GM12878 (cell line): ENCODE data around the gene RNF220. TPM values are rescaled to one million over a fixed set of nuclear protein-coding genes. Genes with fewer than 3 reads are reported as not detected.

Experiments used
- BHLHE40 ChIP-seq, 2 experiments: fragments of 450-650 bp in 1 of 2; IDR thresholded peaks; 2 replicates each; pipeline ENCODE4 v1.6.1; 2011 to 2017; ENCODE audit warnings: low read depth in 2 of 2, borderline replicate concordance in 1 of 2, improper control_type of control experiment in 1 of 2, low read length in 1 of 2, mild to moderate bottlenecking in 1 of 2
- CREB1 ChIP-seq: IDR thresholded peaks from 2 replicates; pipeline ENCODE4 v1.6.1; 2012; ENCODE audit warnings: low read depth, mild to moderate bottlenecking, inconsistent platforms
- CREM ChIP-seq: IDR thresholded peaks from 2 replicates; pipeline ENCODE4 v1.6.1; 2014; ENCODE audit warnings: antibody characterized with exemption, low read depth
- DPF2 ChIP-seq: fragments of 450-650 bp; IDR thresholded peaks from 2 replicates; pipeline ENCODE4 v1.6.1; 2017; ENCODE audit warnings: mild to moderate bottlenecking
- EGR1 ChIP-seq, 2 experiments: IDR thresholded peaks; 1 replicate in 1 of 2; 2 replicates in 1 of 2; pipeline ENCODE4 v1.6.1; 2011 to 2012; ENCODE audit warnings: low read depth in 2 of 2, low read length in 2 of 2, borderline replicate concordance in 1 of 2, mild to moderate bottlenecking in 1 of 2, moderate library complexity in 1 of 2
- ETV6 ChIP-seq, 2 experiments: fragments of 450-650 bp in 1 of 2; IDR thresholded peaks in 1 of 2; conservative IDR thresholded peaks in 1 of 2; 2 replicates each; pipeline ENCODE4 v1.6.1; 2014; ENCODE audit warnings: antibody characterized with exemption in 1 of 2, borderline replicate concordance in 1 of 2, low read depth in 1 of 2, mild to moderate bottlenecking in 1 of 2, moderate library complexity in 1 of 2
- FOXK2 ChIP-seq: fragments of 450-650 bp; IDR thresholded peaks from 2 replicates; pipeline ENCODE4 v1.6.1; 2017; ENCODE audit warnings: mild to moderate bottlenecking, moderate library complexity
- IKZF1 ChIP-seq: fragments of 450-650 bp; conservative IDR thresholded peaks from 2 replicates; pipeline ENCODE4 v1.6.1; 2017; ENCODE audit warnings: antibody characterized with exemption, mild to moderate bottlenecking
- IRF4 ChIP-seq: IDR thresholded peaks from 2 replicates; pipeline ENCODE4 v1.6.1; 2011; ENCODE audit warnings: low read depth, low read length
- MEF2A ChIP-seq: IDR thresholded peaks from 2 replicates; pipeline ENCODE4 v1.6.1; 2011; ENCODE audit warnings: low read depth, mild to moderate bottlenecking, low read length, moderate library complexity; ENCODE audit not compliant: insufficient read depth
- MTA2 ChIP-seq: fragments of 450-650 bp; IDR thresholded peaks from 2 replicates; pipeline ENCODE4 v1.6.1; 2016; ENCODE audit warnings: low read depth, mild to moderate bottlenecking, moderate library complexity
- NFYB ChIP-seq: IDR thresholded peaks from 2 replicates; pipeline ENCODE4 v1.6.1; 2011; ENCODE audit warnings: low read depth, mild to moderate bottlenecking, low read length, improper control_type of control experiment, moderate library complexity; ENCODE audit not compliant: insufficient read depth
- PAX5 ChIP-seq: IDR thresholded peaks from 2 replicates; pipeline ENCODE4 v1.6.1; 2011; ENCODE audit warnings: low read depth, low read length, borderline replicate concordance
- RAD21 ChIP-seq: IDR thresholded peaks from 2 replicates; pipeline ENCODE4 v1.6.1; 2011; ENCODE audit warnings: mild to moderate bottlenecking, low read depth, low read length, moderate library complexity; ENCODE audit not compliant: insufficient read depth
- RAD51 ChIP-seq: fragments of 450-650 bp; IDR thresholded peaks from 2 replicates; pipeline ENCODE4 v1.6.1; 2016; ENCODE audit warnings: moderate library complexity, mild to moderate bottlenecking, inconsistent platforms
- RELA ChIP-seq: fragments of 450-650 bp; IDR thresholded peaks from 2 replicates; pipeline ENCODE4 v1.8.0; 2014; ENCODE audit warnings: borderline replicate concordance; ENCODE audit not compliant: partially characterized antibody
- TARDBP ChIP-seq: IDR thresholded peaks from 2 replicates; pipeline ENCODE4 v1.6.1; 2016; ENCODE audit warnings: borderline replicate concordance
- TCF12 ChIP-seq: IDR thresholded peaks from 2 replicates; pipeline ENCODE4 v1.6.1; 2011; ENCODE audit warnings: low read depth, mild to moderate bottlenecking, low read length
- TCF3 ChIP-seq: IDR thresholded peaks from 2 replicates; pipeline ENCODE4 v1.6.1; 2012; ENCODE audit warnings: low read depth, mild to moderate bottlenecking, low read length, borderline replicate concordance; ENCODE audit not compliant: insufficient read depth
- TCF7 ChIP-seq: IDR thresholded peaks from 2 replicates; pipeline ENCODE4 v1.6.1; 2014; ENCODE audit warnings: antibody characterized with exemption, borderline replicate concordance
- ZNF207 ChIP-seq: fragments of 450-650 bp; IDR thresholded peaks from 2 replicates; pipeline ENCODE4 v1.6.1; 2014; ENCODE audit warnings: antibody characterized with exemption, mild to moderate bottlenecking, borderline replicate concordance
- polyA plus RNA-seq, 11 experiments: library from polyadenylated mRNA; depleted of rRNA in 4 of 11; unstranded in 6 of 11; stranded (reverse) in 5 of 11; fragments of >200 nt; fragmentation: Nextera tagmentation in 4 of 11; fragmentation: Illumina TruSeq in 1 of 11; extraction: Ambion mirVana in 4 of 11; extraction: Trizol in 1 of 11; gene quantifications; 1 replicate in 1 of 11; 2 replicates in 10 of 11; pipeline versions ENCODE4 v1.2.1 to v1.2.3, GENCODE V29; 2011 to 2016; ENCODE audit warnings: inconsistent platforms in 2 of 11, missing spikeins in 2 of 11, low read depth in 1 of 11
- total RNA-seq, 4 experiments: library from RNA; depleted of rRNA in 3 of 4; stranded (reverse); fragments of >200 nt in 3 of 4; fragmentation: Illumina TruSeq in 1 of 4; extraction: Trizol in 1 of 4; gene quantifications; 2 replicates each; pipeline versions ENCODE4 v1.2.1 to v1.2.3, GENCODE V29; 2013 to 2021

Gene RNF220
- total and polyA plus RNA-seq, 10 of the 15 experiments (the other 5 are each of a cell fraction or from before 2014, with no cell fraction given) = 4.6 to 84.1 (median 53.7) TPM

DNA sequence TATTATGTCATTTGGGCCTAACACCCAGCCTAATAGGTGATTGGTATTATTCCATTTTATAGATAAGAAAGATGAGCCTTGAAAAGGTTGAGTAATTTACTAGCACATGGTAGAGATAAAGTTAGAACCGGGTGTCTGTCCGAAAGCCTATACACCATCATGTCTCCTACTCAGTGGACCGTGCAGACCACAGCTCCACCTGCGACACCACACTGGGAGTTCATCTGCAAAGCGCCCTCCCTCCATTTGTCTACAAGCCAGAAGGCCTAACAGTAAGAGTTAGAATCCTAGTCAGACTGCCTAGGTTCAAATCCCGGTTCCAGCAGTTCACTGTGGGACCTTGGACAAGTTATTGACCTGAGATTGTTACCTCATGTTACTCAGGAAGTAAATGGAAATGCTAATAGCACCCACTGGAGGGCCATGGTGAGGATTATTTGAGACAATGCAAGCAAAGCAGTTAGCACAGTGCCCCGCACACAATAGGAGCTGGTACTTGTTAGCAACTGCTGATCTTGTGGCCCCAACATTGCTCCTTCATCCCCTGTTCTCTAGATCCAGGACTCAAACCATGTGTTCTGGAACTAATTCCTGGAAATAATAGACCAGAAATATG, 289.9 kb downstream of the RNF220 start (continued):
- 0 out of 2 replicates have a peak, but pooled peaks have one; percentile 25 for TF ChIP-seq CREB1
- no peak for TF ChIP-seq RAD51
- TF ChIP-seq TARDBP = no peak
- TF ChIP-seq ZNF207 = no peak
- no peak for TF ChIP-seq IRF4
- TF ChIP-seq TCF7 = no peak
- peak; percentile 60 for TF ChIP-seq CREM
- peak; percentile 58; the same call in 1 of the 2 replicates for TF ChIP-seq MEF2A
- TF ChIP-seq MTA2 = no peak
- 0 out of 2 replicates have a peak, but pooled peaks have one; percentile 12 for TF ChIP-seq RAD21
- no peak for TF ChIP-seq RELA
- TF ChIP-seq TCF12 = peak; percentile 83
- no peak for TF ChIP-seq NFYB
- no peak for TF ChIP-seq EGR1 (IDR thresholded peaks at IDR 0.05; ENCODE audit: borderline replicate concordance in 1 of 2, low read depth in 2 of 2, low read length in 2 of 2)
- TF ChIP-seq ETV6 (conservative IDR thresholded peaks at IDR 0.05 in 1 of 2, IDR thresholded peaks at IDR 0.05 in 1 of 2; ENCODE audit: borderline replicate concordance in 1 of 2, low read depth in 1 of 2) = peak in 1 of 2 experiments; percentile 42; a peak in 1 of 4 replicates
- no peak for TF ChIP-seq BHLHE40 (IDR thresholded peaks at IDR 0.05; ENCODE audit: borderline replicate concordance in 1 of 2, low read depth in 2 of 2, low read length in 1 of 2)
- TF ChIP-seq IKZF1 = peak; percentile 37; the same call in 1 of the 2 replicates
- peak; percentile 90 for TF ChIP-seq PAX5
- peak; percentile 37; the same call in 1 of the 2 replicates for TF ChIP-seq DPF2
- peak; percentile 67; the same call in 1 of the 2 replicates for TF ChIP-seq TCF3
- no peak for TF ChIP-seq FOXK2
- TF ChIP-seq, all 136 proteins: peak for 18
